Ectodermal cell (in vitro differentiated cells): ENCODE results near the gene SERHL2.
"Not testable (repeated sequence)": the region's sequence is repeated elsewhere in the genome, so short reads cannot be mapped to it uniquely, and the experiment has no call there.

Experiments
- H3K27ac ChIP-seq: 2 replicates; pipeline ENCODE4 v1.7.0; 2013; ENCODE audit warnings: mild to moderate bottlenecking, low read depth, low read length; ENCODE audit not compliant: insufficient read depth, poor library complexity, severe bottlenecking
- H3K27me3 ChIP-seq: 2 replicates; pipeline ENCODE4 v1.7.0; 2013; ENCODE audit warnings: mild to moderate bottlenecking, low read length; ENCODE audit not compliant: insufficient read depth, control insufficient read depth, poor library complexity, severe bottlenecking
- H3K36me3 ChIP-seq: one replicate; pipeline ENCODE4 v1.7.0; 2013; ENCODE audit warnings: low read length; ENCODE audit not compliant: control insufficient read depth, insufficient read depth
- H3K4me1 ChIP-seq: one replicate; pipeline ENCODE4 v1.7.0; 2013; ENCODE audit warnings: low read length; ENCODE audit not compliant: control insufficient read depth, insufficient read depth
- H3K4me3 ChIP-seq: 2 replicates; pipeline ENCODE4 v1.7.0; 2013; ENCODE audit warnings: low read depth, low read length, control low read depth; ENCODE audit not compliant: insufficient read depth
- H3K9me3 ChIP-seq: 2 replicates; pipeline ENCODE4 v1.7.0; 2013; ENCODE audit warnings: mild to moderate bottlenecking, low read length, moderate library complexity; ENCODE audit not compliant: control insufficient read depth
- WGBS, 2 experiments: methylation state at CpG; one replicate each; pipeline ENCODE4 v1.1.7; 2013; ENCODE audit warnings: missing lambda C conversion rate in 2 of 2; 5-methylcytosine and 5-hydroxymethylcytosine counted together

The SERHL2 gene

GRCh38 chr22:42535082-42535731, 18.5 kb upstream of the SERHL2 start:
- not testable (repeated sequence) for H3K27me3 ChIP-seq, H3K4me1 ChIP-seq, H3K27ac ChIP-seq, H3K36me3 ChIP-seq, H3K9me3 ChIP-seq, H3K4me3 ChIP-seq
- 92 to 100% methylated on average over 2 of the region's 14 CpGs for WGBS, 2 experiments

GRCh38 chr22:42536166-42536565, 17.6 kb upstream of the SERHL2 start:
- no peaks in the 10 kb centered on the region for H3K27me3 ChIP-seq
- no peak overlapping the region for H3K4me3 ChIP-seq
- H3K36me3 ChIP-seq: no peaks in the 10 kb centered on the region
- whole genome bisulfite sequencing, 2 experiments: 92 to 95% methylated on average over 7 of the region's 7 CpGs
- no peak overlapping the region for H3K27ac ChIP-seq
- H3K9me3 ChIP-seq: no peaks in the 10 kb centered on the region
- H3K4me1 ChIP-seq: no peaks in the 10 kb centered on the region

GRCh38 chr22:42536634-42537033, 17.1 kb upstream of the SERHL2 start:
- not testable (repeated sequence) for H3K27ac ChIP-seq, H3K4me1 ChIP-seq, H3K9me3 ChIP-seq, H3K27me3 ChIP-seq, H3K36me3 ChIP-seq, H3K4me3 ChIP-seq
- WGBS, 2 experiments: 91 to 95% methylated on average over 18 of the region's 18 CpGs

GRCh38 chr22:42537199-42537831, 16.4 kb upstream of the SERHL2 start:
- WGBS, 2 experiments: 90 to 97% methylated on average over 11 of the region's 14 CpGs

GRCh38 chr22:42539236-42539771, 14.5 kb upstream of the SERHL2 start:
- H3K27ac ChIP-seq, H3K4me1 ChIP-seq, H3K27me3 ChIP-seq, H3K36me3 ChIP-seq, H3K9me3 ChIP-seq, H3K4me3 ChIP-seq: not testable (repeated sequence)
- WGBS, 2 experiments: 89 to 95% methylated on average over 8 to 9 of the region's 11 CpGs

More at GRCh38 chr22:42537199-42537831, 16.4 kb upstream of the SERHL2 start:
- H3K27me3 ChIP-seq, H3K27ac ChIP-seq, H3K4me3 ChIP-seq, H3K4me1 ChIP-seq, H3K36me3 ChIP-seq, H3K9me3 ChIP-seq: not testable (repeated sequence)

- 72 to 83% methylated on average over 2 of the region's 2 CpGs for WGBS, 2 experiments
- H3K27ac ChIP-seq: no peak overlapping the region
- H3K27me3 ChIP-seq: no peaks in the 10 kb centered on the region
- peaks cover 6% of the 10 kb centered on the region for H3K4me1 ChIP-seq
- H3K9me3 ChIP-seq: no peaks in the 10 kb centered on the region
- H3K36me3 ChIP-seq: no peaks in the 10 kb centered on the region
- no peak overlapping the region for H3K4me3 ChIP-seq
Observed at GRCh38 chr22:42544686-42545085, 9.1 kb upstream of the SERHL2 start.

GRCh38 chr22:42547562-42547961, 6.2 kb upstream of the SERHL2 start:
- H3K4me3 ChIP-seq: no peak overlapping the region
- 93% methylated on average over 9 of the region's 9 CpGs for WGBS, 2 experiments
- no peaks in the 10 kb centered on the region for H3K9me3 ChIP-seq
- peaks cover 6% of the 10 kb centered on the region for H3K4me1 ChIP-seq
- H3K27ac ChIP-seq: no peak overlapping the region
- no peaks in the 10 kb centered on the region for H3K27me3 ChIP-seq
- H3K36me3 ChIP-seq: no peaks in the 10 kb centered on the region

- not testable (repeated sequence) for H3K27ac ChIP-seq, H3K4me3 ChIP-seq
- WGBS, 2 experiments: 92 to 93% methylated on average over 6 of the region's 6 CpGs
Observed at GRCh38 chr22:42548126-42548525, 5.6 kb upstream of the SERHL2 start.

GRCh38 chr22:42548597-42549330, 5.0 kb upstream of the SERHL2 start:
- H3K4me1 ChIP-seq: peaks cover 7% of the 10 kb centered on the region
- no peaks in the 10 kb centered on the region for H3K9me3 ChIP-seq
- no peak overlapping the region for H3K27ac ChIP-seq
- WGBS, 2 experiments: 86 to 89% methylated on average over 19 of the region's 19 CpGs
- no peaks in the 10 kb centered on the region for H3K27me3 ChIP-seq
- no peaks in the 10 kb centered on the region for H3K36me3 ChIP-seq
- no peak overlapping the region for H3K4me3 ChIP-seq

More at GRCh38 chr22:42548126-42548525, 5.6 kb upstream of the SERHL2 start:
- not testable (repeated sequence) for H3K36me3 ChIP-seq, H3K27me3 ChIP-seq, H3K9me3 ChIP-seq, H3K4me1 ChIP-seq

GRCh38 chr22:42549331-42550060, 4.3 kb upstream of the SERHL2 start:
- WGBS, 2 experiments: 82 to 86% methylated on average over 11 of the region's 11 CpGs

More at GRCh38 chr22:42549331-42550060, 4.3 kb upstream of the SERHL2 start:
- H3K4me3 ChIP-seq: no peak overlapping the region
- H3K4me1 ChIP-seq: peaks cover 14% of the 10 kb centered on the region
- peaks cover 4% of the 10 kb centered on the region for H3K27me3 ChIP-seq
- H3K36me3 ChIP-seq: no peaks in the 10 kb centered on the region
- H3K27ac ChIP-seq: no peak overlapping the region
- H3K9me3 ChIP-seq: no peaks in the 10 kb centered on the region
